Activated CD4-positive, alpha-beta T cell treated with anti-CD3 and anti-CD28 coated beads, Interleukin-2, amount 10 ng/mL, durations not matched to agents 24 days and 14 days (primary cell): ENCODE data around the gene TAGLN2. TPM values are rescaled to one million over a fixed set of nuclear protein-coding genes. Genes with fewer than 3 reads are reported as not detected.

Experiments
- DNase-seq: peaks from one replicate; pipeline ENCODE4 v3.0.0; 2022
- H3K27ac Mint-ChIP-seq: one replicate; pipeline ENCODE4 v1.8.0; 2022; ENCODE audit warnings: mild to moderate bottlenecking, mixed read lengths
- H3K27me3 Mint-ChIP-seq: one replicate; pipeline ENCODE4 v1.8.0; 2022; ENCODE audit warnings: mixed read lengths
- H3K36me3 Mint-ChIP-seq: one replicate; pipeline ENCODE4 v1.8.0; 2022; ENCODE audit warnings: low read depth, mild to moderate bottlenecking, mixed read lengths
- H3K4me1 Mint-ChIP-seq: one replicate; pipeline ENCODE4 v1.8.0; 2021; ENCODE audit warnings: mixed read lengths
- H3K4me3 Mint-ChIP-seq: one replicate; pipeline ENCODE4 v1.8.0; 2022; ENCODE audit warnings: mild to moderate bottlenecking, moderate library complexity, mixed read lengths
- H3K9me3 Mint-ChIP-seq: one replicate; pipeline ENCODE4 v1.8.0; 2021; ENCODE audit warnings: mixed read lengths
- intact Hi-C: fragments of 100-400 bp; cut with micrococcal nuclease; formaldehyde crosslinking; loops from one replicate; pipeline ENCODE4 v1.15.1; 2023
- total RNA-seq: library from RNA; stranded (reverse); gene quantifications from 2 replicates; pipeline ENCODE4 v1.2.3, GENCODE V29; 2022

Gene TAGLN2
- total RNA-seq, 1 donor from 2014 or later, result 488 TPM

- H3K27me3 Mint-ChIP-seq, result peaks cover 21% of the 10 kb centered on the region
- no peaks in the 10 kb centered on the region for H3K4me1 Mint-ChIP-seq
- no peaks in the 10 kb centered on the region for H3K36me3 Mint-ChIP-seq
- no peak overlapping the region for H3K4me3 Mint-ChIP-seq
- intact Hi-C loops, result no loop called here
- H3K27ac Mint-ChIP-seq, result no peak overlapping the region
- H3K9me3 Mint-ChIP-seq, result no peaks in the 10 kb centered on the region
- DNase-seq, result no peak
These were observed 32.5 kb upstream of the TAGLN2 start for GRCh38 chr1:159957824-159958268.

DNA sequence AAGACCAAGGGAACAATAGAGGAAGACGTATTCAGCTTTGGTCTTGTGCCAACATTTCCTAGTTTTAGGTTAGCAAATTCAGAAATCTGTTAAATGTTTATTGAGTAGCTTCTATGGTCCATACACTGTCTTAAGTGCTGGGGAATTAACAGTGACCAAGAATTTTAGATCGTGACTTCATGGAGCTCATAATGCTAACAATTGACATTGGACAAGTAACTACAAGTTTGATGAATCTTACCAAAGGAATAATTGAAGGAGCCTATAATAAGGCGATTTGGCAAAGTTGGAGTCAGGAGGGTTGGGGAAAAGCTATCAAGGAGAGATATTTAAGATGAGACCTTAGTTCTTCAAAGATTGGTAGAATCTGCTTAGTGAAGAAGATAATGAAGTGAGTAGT is 30.1 kb upstream of the TAGLN2 start:
- Mint-ChIP-seq H3K27me3 (peaks cover 35% of the 10 kb centered on the region), H3K4me3 (no peak overlapping the region), H3K36me3 (no peaks in the 10 kb centered on the region), H3K4me1 (no peaks in the 10 kb centered on the region), H3K27ac (no peak overlapping the region), H3K9me3 (no peaks in the 10 kb centered on the region)
- intact Hi-C loops, result no loop called here
- no peak for DNase-seq

- H3K4me3 Mint-ChIP-seq, result no peak within 1 kb of the TSS
- H3K27ac Mint-ChIP-seq, result no peak within 1 kb of the TSS
- H3K9me3 Mint-ChIP-seq, result no peaks in the 10 kb centered on the region
- H3K27me3 Mint-ChIP-seq, result peaks cover 47% of the 10 kb centered on the region
- H3K36me3 Mint-ChIP-seq, result no peaks in the 10 kb centered on the region
- no peaks in the 10 kb centered on the region for H3K4me1 Mint-ChIP-seq
- intact Hi-C loops, result no loop called here
- no peak for DNase-seq
These were observed 28.5 kb upstream of the TAGLN2 start, which contains the start of gene SLAMF9 for GRCh38 chr1:159953536-159954515. SLAMF9 (minus strand) TSS chr1:159954237; CDS start chr1:159954137, 100 bp downstream.

GRCh38 chr1:159952932-159953331 is 27.6 kb upstream of the TAGLN2 start:
- Mint-ChIP-seq H3K4me3 (no peak overlapping the region), H3K27me3 (peaks cover 52% of the 10 kb centered on the region), H3K4me1 (no peaks in the 10 kb centered on the region), H3K27ac (no peak overlapping the region), H3K36me3 (no peaks in the 10 kb centered on the region), H3K9me3 (no peaks in the 10 kb centered on the region)
- intact Hi-C loops, result no loop called here
- DNase-seq, result no peak

GRCh38 chr1:159951551-159951950 is 26.2 kb upstream of the TAGLN2 start:
- no peak overlapping the region for H3K4me3 Mint-ChIP-seq
- H3K27me3 Mint-ChIP-seq, result peaks cover 62% of the 10 kb centered on the region
- no peaks in the 10 kb centered on the region for H3K9me3 Mint-ChIP-seq
- H3K27ac Mint-ChIP-seq, result no peak overlapping the region
- no peaks in the 10 kb centered on the region for H3K4me1 Mint-ChIP-seq
- no peaks in the 10 kb centered on the region for H3K36me3 Mint-ChIP-seq
- no peak for DNase-seq
- intact Hi-C loops, result no loop called here

DNA sequence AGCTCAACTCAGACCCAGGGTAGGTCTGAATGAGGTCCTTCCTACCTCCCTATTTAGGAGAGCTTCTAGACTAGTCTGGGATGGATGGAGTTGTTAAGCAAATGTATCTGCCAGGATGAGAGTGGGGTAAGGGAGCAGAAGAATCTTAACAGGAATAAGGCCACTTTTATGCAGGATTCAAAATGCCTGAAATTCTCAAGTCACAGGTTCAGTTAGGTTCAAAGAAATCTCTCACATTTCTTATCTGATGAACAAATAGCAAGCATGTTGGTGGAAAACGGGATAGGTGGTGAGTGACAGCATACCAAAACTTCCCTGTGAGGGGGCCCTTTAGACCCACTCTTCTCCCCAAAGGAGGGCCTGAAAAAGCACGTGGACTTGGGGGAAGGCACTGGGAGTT is 25.7 kb upstream of the TAGLN2 start:
- Mint-ChIP-seq H3K27ac (no peak overlapping the region), H3K27me3 (peaks cover 63% of the 10 kb centered on the region), H3K9me3 (no peaks in the 10 kb centered on the region), H3K4me1 (peaks cover under 1% of the 10 kb centered on the region), H3K36me3 (no peaks in the 10 kb centered on the region), H3K4me3 (no peak overlapping the region)
- intact Hi-C loops, result no loop called here
- no peak for DNase-seq

- no peak for DNase-seq
- Mint-ChIP-seq H3K4me1 (peaks cover 6% of the 10 kb centered on the region), H3K4me3 (no peak overlapping the region), H3K27me3 (peaks cover 67% of the 10 kb centered on the region), H3K27ac (no peak overlapping the region), H3K36me3 (no peaks in the 10 kb centered on the region), H3K9me3 (no peaks in the 10 kb centered on the region)
- intact Hi-C loops, result no loop called here
These were observed 24.7 kb upstream of the TAGLN2 start for GRCh38 chr1:159949981-159950381.

GRCh38 chr1:159949123-159949522 is 23.8 kb upstream of the TAGLN2 start:
- Mint-ChIP-seq H3K36me3 (no peaks in the 10 kb centered on the region), H3K27me3 (peaks cover 72% of the 10 kb centered on the region), H3K4me3 (no peak overlapping the region), H3K4me1 (peaks cover 6% of the 10 kb centered on the region), H3K27ac (no peak overlapping the region), H3K9me3 (no peaks in the 10 kb centered on the region)
- intact Hi-C loops, result no loop called here
- DNase-seq, result no peak

DNA sequence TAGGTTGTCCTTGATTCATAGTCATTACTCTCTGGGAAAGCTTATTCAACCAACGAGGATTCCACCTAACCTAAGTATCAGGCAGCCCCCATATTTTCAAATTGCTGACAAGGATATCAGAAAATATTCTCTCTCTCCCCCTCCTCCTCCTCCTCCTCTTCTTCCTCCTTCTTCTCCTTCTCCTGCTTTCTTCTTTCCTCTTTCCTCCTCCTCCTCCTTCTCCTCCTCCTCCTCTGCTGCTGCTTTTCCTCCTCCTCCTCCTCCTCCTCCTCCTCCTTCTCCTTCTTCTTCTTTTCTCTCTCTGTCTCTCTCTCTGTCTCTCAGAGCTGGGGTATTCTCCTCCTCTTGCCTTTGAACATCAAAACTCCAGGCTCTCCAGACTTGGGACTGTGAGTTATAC is 22.6 kb upstream of the TAGLN2 start:
- Mint-ChIP-seq H3K9me3 (no peaks in the 10 kb centered on the region), H3K27me3 (peaks cover 77% of the 10 kb centered on the region), H3K27ac (no peak overlapping the region), H3K36me3 (no peaks in the 10 kb centered on the region), H3K4me1 (peaks cover 6% of the 10 kb centered on the region), H3K4me3 (no peak overlapping the region)
- DNase-seq, result no peak
- intact Hi-C loops, result no loop called here

- no peak for DNase-seq
- intact Hi-C loops, result no loop called here
- H3K4me1 Mint-ChIP-seq, result peaks cover 6% of the 10 kb centered on the region
- peaks cover 77% of the 10 kb centered on the region for H3K27me3 Mint-ChIP-seq
- H3K27ac Mint-ChIP-seq, result no peak overlapping the region
- no peaks in the 10 kb centered on the region for H3K36me3 Mint-ChIP-seq
- peak overlapping the region; percentile 54 for H3K4me3 Mint-ChIP-seq
- no peaks in the 10 kb centered on the region for H3K9me3 Mint-ChIP-seq
These were observed 21.2 kb upstream of the TAGLN2 start for GRCh38 chr1:159946242-159947187.

DNA sequence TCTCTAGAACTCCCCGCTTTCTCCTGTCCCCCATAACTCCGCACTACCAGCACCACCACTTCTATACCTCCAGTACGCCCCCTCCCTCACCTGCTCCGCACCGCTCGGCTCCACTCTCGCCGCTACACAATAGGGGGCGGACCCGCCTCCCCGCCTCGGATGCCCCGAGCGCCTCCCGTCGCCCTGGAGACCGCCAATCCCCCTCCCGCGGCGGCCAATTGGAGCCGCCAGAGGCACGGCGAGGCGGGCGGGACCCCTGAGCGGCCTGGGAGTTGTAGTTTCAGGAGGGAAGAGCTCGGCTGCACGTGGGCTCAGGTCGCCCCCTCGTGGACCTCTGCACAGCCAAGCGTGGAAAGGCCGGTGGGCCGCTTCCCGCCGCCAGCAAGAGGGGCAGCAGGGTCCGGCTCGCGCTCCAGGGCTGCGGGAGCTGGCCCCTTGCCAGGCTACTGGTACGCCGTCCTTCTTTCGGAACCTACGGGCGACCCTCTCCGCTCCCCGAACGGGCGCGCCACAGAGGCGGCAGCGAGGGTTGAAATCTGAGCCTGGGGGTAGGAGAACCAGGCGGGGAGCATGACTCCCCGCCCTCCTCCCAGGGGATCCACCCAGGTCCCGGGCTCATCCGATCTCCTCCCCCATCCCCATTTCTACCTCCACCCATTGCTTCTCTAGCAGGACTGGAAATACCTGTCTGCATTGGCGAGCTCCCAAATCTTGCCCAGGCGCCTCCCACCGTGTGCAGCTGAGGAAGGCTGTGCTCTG is 20.4 kb upstream of the TAGLN2 start, which contains the start of gene IGSF9:
IGSF9 (minus strand) TSS at position 131 of the 759 bp plus-strand sequence. CDS start 2,159 bp downstream, outside the sequence.
- Mint-ChIP-seq H3K27ac (no peak within 1 kb of the TSS), H3K4me3 (peak within 1 kb of the TSS; percentile 54), H3K36me3 (no peaks in the 10 kb centered on the region), H3K9me3 (no peaks in the 10 kb centered on the region), H3K4me1 (peaks cover 6% of the 10 kb centered on the region), H3K27me3 (peaks cover 73% of the 10 kb centered on the region)
- intact Hi-C loops, result no loop called here
- peak; percentile 83 for DNase-seq

DNA sequence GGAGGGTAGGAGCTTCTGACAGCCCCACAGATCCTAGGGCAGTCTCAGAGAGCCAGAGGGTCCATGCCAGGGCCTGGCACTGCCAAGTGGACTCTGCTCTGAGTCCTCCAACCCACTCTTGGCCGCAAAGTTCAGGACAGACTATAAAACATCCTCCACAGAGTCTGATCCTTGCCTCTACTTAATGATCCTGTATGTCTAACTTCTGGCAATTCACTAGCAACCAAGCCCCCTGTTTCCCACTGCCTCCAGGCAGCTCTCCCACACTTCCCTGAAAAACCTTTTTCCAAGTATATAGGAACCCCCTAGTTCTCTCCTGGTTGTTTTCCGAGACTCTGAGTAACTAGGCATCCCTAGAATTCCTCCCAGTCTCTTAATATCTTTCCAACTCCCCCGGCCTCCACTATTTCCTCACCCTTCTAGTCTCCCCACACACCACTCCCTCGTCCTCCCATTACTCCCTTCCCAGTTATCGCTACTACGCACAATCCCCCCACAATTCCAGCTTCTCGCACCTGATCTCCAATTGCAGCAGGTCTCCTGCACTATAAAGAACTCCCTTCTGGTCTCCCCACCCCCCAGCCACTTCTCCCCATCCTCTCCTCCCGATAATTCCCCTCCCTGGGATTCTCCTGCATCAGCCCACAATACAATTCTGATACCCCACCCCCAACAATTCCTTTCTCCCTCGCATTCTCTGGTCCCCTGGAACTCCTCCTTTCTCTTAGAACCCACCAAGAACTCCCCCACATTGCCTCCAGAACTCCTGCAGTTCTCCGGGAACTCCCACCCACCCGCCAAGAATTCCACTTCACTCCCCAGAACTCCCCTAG is 19.5 kb upstream of the TAGLN2 start:
- peaks cover 66% of the 10 kb centered on the region for H3K27me3 Mint-ChIP-seq
- H3K27ac Mint-ChIP-seq, result no peak overlapping the region
- no peaks in the 10 kb centered on the region for H3K9me3 Mint-ChIP-seq
- no peaks in the 10 kb centered on the region for H3K36me3 Mint-ChIP-seq
- no peak for DNase-seq
- H3K4me3 Mint-ChIP-seq, result peak overlapping the region; percentile 54
- intact Hi-C loops, result no loop called here
- peaks cover 6% of the 10 kb centered on the region for H3K4me1 Mint-ChIP-seq
